ENCODE results near the gene DCUN1D2.

DNA sequence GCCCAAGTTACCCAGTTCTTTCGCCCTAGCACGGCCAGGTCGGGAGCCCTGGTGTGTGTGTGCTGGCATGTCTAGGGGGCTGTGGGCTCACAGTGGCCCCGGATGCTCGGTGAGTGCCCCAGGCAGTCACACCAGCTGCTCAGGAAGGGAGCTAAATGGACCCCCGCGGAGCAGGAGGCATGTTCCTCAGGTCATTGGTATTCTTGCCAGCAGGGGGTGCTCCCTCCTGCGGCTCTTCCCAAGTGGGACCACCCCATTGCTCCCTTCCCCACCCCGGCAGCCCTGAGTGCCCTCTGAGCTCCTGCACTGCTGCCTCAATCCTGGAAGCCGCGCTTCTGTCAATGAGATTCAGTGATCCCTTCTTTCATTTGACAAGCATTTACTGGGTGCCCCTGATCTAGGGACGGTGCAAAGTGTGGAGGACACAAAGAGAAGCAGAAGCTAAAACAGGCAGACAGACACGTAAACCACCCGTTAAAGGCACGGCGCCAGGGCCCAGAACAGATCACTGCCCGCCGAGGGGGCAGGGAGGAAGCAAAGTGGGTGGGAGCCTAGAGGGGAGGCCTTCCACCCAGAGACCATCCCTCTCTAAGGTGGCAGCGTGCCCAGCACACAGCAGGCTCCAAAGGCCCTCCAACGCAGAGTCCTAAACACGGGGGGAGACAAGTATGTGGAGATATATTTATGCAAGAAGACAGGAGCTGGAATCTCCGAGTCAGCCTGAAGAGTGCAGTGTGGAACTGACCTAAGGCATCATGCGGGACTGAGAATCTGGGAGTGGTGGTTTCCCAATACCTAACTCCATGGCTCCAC lies 32.1 kb downstream of the DCUN1D2 start:
- no peak for TF ChIP-seq POLR2A (IDR thresholded peaks at IDR 0.05; ENCODE audit: low read depth)
- TF ChIP-seq, protein P1, sequence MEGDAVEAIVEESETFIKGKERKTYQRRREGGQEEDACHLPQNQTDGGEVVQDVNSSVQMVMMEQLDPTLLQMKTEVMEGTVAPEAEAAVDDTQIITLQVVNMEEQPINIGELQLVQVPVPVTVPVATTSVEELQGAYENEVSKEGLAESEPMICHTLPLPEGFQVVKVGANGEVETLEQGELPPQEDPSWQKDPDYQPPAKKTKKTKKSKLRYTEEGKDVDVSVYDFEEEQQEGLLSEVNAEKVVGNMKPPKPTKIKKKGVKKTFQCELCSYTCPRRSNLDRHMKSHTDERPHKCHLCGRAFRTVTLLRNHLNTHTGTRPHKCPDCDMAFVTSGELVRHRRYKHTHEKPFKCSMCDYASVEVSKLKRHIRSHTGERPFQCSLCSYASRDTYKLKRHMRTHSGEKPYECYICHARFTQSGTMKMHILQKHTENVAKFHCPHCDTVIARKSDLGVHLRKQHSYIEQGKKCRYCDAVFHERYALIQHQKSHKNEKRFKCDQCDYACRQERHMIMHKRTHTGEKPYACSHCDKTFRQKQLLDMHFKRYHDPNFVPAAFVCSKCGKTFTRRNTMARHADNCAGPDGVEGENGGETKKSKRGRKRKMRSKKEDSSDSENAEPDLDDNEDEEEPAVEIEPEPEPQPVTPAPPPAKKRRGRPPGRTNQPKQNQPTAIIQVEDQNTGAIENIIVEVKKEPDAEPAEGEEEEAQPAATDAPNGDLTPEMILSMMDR (IDR thresholded peaks at IDR 0.05), result peak; percentile 23 to 50 (median 38)

Measured in esophagus muscularis mucosa (tissue), 3 donors.